ENCODE results near the gene TIMELESS. TPM values are rescaled to one million over a fixed set of nuclear protein-coding genes. Genes with fewer than 3 reads are reported as not detected.

Gene TIMELESS
- total RNA-seq, 2 experiments from 2014 or later, result 60.3 to 62.5 TPM

DNA sequence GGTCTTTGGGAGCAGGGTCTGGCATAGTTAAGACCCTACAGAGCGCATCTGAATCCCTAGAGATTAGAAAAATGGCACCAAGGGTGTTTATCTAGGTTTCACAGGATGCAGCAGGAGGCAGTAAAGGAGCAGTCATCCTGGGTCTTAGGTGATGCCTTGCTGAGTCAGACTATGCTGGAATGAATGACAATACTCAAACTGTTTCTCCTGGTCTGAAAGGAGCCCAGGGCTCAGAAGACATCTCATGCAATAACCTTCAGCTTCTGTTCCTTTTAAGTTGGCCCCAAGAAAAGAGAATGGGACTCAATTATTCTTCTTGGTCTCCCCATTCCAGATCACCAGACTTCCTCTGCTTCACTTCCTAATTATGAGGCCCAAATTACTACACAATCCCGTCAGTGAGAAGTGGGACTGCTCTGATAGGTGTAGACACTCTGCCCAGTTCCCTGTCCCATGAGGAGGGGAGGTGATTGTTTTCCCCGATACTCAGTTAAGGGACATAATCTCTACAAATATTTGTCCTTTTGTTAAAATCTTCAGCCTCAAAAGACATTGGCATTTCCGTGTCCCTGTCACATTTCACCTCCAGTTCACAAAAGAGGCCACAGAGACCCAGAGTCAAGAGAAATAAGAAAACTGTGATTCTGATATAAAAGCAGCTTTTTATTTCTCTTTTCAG is 71.8 kb downstream of the TIMELESS start:
- ChIA-PET POLR2A (no interaction called here), CTCF (interaction anchor here (1.1 kb wide), 1 partner anchor 84 kb away, joined by 3 read pairs; no protein-coding TSS in a partner anchor)

DNA sequence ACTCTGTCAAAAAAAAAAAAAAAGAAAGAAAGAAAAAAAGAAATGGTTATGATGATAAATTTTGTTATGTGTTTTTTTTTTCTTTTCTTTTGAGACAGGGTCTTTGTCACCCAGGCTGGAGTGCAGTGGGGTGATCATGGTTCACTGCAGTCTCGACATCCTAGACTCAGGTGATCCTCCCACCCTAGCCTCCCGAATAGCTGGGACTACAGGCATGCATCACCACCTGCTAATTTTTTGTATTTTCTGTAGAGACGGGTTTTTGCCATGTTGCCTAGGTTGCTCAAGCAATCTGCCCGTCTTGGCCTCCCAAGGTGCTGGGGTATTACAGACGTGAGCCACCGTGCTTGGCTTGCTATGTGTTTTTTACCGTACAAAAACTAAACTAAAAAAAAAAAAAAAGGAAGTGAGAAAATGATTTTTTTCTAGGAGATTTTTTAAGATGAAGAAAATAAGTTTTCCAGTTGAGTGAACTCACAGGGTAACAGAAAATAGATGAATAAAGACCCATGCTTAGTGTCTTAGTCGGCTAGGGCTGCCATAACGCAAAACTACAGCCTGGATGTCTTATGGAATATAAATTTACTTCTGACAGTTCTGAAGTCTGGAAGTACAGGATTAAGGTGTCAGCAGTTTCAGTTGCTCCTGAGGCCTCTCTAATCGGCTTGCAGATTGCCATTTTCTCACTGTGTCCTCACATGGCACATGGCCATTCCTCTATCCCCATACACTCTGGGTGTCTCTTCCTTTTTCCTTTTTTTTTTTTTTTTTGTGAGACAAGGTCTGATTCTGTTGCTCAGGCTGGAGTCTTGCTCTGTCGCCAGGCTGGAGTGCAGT is 73.4 kb downstream of the TIMELESS start:
- ChIA-PET POLR2A (no interaction called here), CTCF (interaction anchor here (0.7 to 1.5 kb wide), 4 partner anchors 9 to 221 kb away, joined by 3 to 4 read pairs (median 4); no protein-coding TSS in a partner anchor)

DNA sequence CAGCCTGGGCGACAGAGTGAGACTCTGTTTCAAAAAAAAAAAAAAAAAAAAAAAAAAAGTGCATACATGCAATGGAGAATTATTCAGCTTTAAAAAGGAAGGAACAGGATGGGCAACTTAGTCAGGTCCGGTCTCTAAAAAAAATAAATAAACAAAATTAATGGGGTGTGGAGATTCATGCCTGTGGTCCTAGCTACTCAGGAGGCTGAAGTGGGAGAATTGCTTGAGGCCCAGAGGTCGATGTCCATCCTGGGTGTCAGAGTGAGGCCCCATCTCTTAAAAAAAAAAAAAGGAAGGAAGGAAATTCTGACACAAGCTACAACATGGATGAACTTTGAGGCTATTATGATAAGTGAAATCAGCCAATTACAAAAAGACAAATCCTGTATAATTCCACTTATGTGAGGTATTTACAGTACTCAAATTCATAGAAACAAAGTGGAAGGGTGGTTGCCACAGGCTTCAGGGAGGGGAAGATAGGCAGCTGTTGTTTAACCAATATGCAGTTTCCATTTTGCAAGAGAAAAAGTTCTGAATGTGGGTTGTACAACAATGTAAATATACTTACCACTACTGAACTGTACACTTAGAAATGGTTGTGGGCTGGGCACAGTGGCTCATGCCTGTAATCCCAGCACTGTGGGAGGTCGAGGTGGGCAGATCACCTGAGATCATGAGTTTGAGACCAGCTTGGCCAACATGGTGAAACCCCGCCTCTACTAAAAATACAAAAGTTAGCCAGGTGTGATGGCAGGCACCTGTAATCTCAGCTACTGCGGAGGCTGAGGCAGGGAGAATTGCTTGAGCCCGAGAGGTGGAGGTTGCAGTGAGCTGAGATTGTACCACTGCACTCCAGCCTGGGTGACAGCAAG is 74.3 kb downstream of the TIMELESS start:
- CTCF ChIA-PET, result interaction anchor here (0.6 to 1.5 kb wide), 2 partner anchors 83 to 89 kb away, joined by 4 read pairs; no protein-coding TSS in a partner anchor
- POLR2A ChIA-PET, result interaction anchor here (0.6 kb wide), 1 partner anchor 101 kb away, joined by 3 read pairs; no protein-coding TSS in a partner anchor

DNA sequence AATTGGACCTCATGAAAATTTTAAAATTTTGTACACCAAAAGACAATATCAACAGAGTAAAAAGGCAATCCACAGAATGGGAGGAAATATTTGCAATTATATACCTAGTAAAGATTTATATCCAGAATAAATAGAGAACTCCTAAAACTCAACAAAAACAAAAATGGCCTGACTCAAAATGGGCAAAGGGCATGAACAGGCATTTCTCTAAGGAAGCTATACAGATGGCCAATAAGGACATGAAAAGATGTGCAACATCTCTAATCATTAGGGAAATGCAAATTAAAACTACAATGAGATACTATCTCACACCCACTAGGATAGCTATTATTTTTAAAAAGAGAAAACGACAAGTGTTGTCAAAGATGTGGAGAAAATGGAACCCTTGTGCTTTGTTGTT is 75.7 kb downstream of the TIMELESS start:
- ChIA-PET POLR2A (no interaction called here), CTCF (no interaction called here)

DNA sequence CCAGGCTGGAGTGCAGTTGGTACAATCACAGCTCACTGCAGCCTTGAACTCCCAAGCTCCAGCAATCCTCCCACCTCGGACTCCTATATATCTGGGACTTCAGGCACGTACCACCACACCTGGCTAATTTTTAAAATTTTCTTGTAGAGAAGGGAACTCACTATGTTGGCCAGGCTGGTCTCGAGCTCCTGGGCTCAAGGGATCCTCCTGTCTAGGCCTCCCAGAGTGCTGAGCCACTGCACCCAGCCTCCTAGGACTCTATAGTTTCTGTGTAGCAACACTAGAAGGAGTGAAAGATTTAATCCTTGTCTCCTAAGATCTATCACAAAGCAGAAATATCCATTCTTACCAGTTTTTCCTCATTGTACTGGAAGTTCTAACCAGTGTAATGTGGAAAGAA is 82.3 kb downstream of the TIMELESS start:
- POLR2A ChIA-PET, result no interaction called here
- CTCF ChIA-PET, result interaction anchor here (0.5 to 0.7 kb wide), 2 partner anchors 9 to 135 kb away, joined by 4 read pairs; no protein-coding TSS in a partner anchor

Other genes with a start within 250 kb of the TIMELESS start
- 10 to 100 TPM; 38.9 to 40.2 TPM for gene RNF41, start 227.5 kb downstream of the TIMELESS start, total RNA-seq
- gene NABP2, start 225.1 kb downstream of the TIMELESS start, total RNA-seq, result 100 to 1,000 TPM; 103 to 106 TPM
- gene SLC39A5, start 219.4 kb downstream of the TIMELESS start, total RNA-seq, result 1 to 10 TPM in 1 of 2 experiments, under 1 TPM in 1; 0.78 to 1.1 TPM
- 10 to 100 TPM; 56.4 to 56.5 TPM for gene ANKRD52, start 191.0 kb downstream of the TIMELESS start, total RNA-seq
- 10 to 100 TPM; 10.2 to 12.1 TPM for gene COQ10A, start 182.5 kb downstream of the TIMELESS start, total RNA-seq
- gene CS, start 149.1 kb downstream of the TIMELESS start, total RNA-seq, result 100 to 1,000 TPM; 275 to 283 TPM
- 100 to 1,000 TPM; 180 to 185 TPM for gene CNPY2, start 133.4 kb downstream of the TIMELESS start, total RNA-seq
- gene PAN2, start 115.4 kb downstream of the TIMELESS start, total RNA-seq, result 10 to 100 TPM; 25.5 to 25.8 TPM
- 10 to 100 TPM; 45.9 to 46.1 TPM for gene IL23A, start 110.5 kb downstream of the TIMELESS start, total RNA-seq
- 10 to 100 TPM; 53.1 to 54.1 TPM for gene STAT2, start 89.3 kb downstream of the TIMELESS start, total RNA-seq
- not detected for gene APOF, start 86.6 kb downstream of the TIMELESS start, total RNA-seq
- gene MIP, start 5.2 kb upstream of the TIMELESS start, total RNA-seq, result not detected
- gene SPRYD4, start 19.2 kb upstream of the TIMELESS start, total RNA-seq, result 1 to 10 TPM; 3.8 to 3.9 TPM
- 1 to 10 TPM; 2.5 to 3.1 TPM for gene GLS2, start 38.7 kb upstream of the TIMELESS start, total RNA-seq
- 1 to 10 TPM; 4.8 to 5.1 TPM for gene RBMS2, start 72.4 kb upstream of the TIMELESS start, total RNA-seq
- gene BAZ2A, start 180.9 kb upstream of the TIMELESS start, total RNA-seq, result 10 to 100 TPM; 76.9 to 81.1 TPM
- gene ATP5F1B, start 196.6 kb upstream of the TIMELESS start, total RNA-seq, result 100 to 1,000 TPM; 953 to 972 TPM
- 100 to 1,000 TPM; 432 to 445 TPM for gene PTGES3, start 238.9 kb upstream of the TIMELESS start, total RNA-seq